Naive thymus-derived CD8-positive, alpha-beta T cell (primary cell): ENCODE data around the gene LEFTY2. TPM values are rescaled to one million over a fixed set of nuclear protein-coding genes. Genes with fewer than 3 reads are reported as not detected.

ENCODE experiments used
- ATAC-seq, 2 donors: fragments of 150-1000 bp; cut with Tn5 transposase in 1 of 2; sonication (Bioruptor Pico), chemical (Tn5 transposase) in 1 of 2; 1 replicate in 1 of 2; 2 replicates in 1 of 2; pipeline ENCODE4 v1.10.0; 2021; ENCODE audit warnings: mild to moderate bottlenecking in 2 of 2, moderate library complexity in 2 of 2
- POLR2A ChIA-PET: fragments of 350-600 bp; sonication (Branson Sonifier 250); formaldehyde crosslinking; loops from one replicate; lab custom pipeline; 2021; ENCODE audit warnings: antibody characterized with exemption; lab: Charles Lee
- DNase-seq, 10 donors: peaks; one replicate each; pipeline versions ENCODE4 v3.0.0 to v3.0.0-alpha.2; 2020 to 2022
- H3K27ac Mint-ChIP-seq, 10 donors: one replicate each; pipeline ENCODE4 v1.8.0; 2020 to 2022; ENCODE audit warnings: mild to moderate bottlenecking in 10 of 10, mixed read lengths in 10 of 10, moderate library complexity in 4 of 10, inconsistent platforms in 1 of 10
- H3K27me3 Mint-ChIP-seq, 5 donors: one replicate each; pipeline ENCODE4 v1.8.0; 2021 to 2022; ENCODE audit warnings: mixed read lengths in 5 of 5
- H3K36me3 Mint-ChIP-seq, 3 donors: one replicate each; pipeline ENCODE4 v1.8.0; 2020 to 2022; ENCODE audit warnings: mixed read lengths in 3 of 3, mild to moderate bottlenecking in 2 of 3, inconsistent platforms in 1 of 3
- H3K4me1 Mint-ChIP-seq, 4 donors: one replicate each; pipeline ENCODE4 v1.8.0; 2021 to 2022; ENCODE audit warnings: mixed read lengths in 4 of 4
- H3K4me3 Mint-ChIP-seq, 10 donors: one replicate each; pipeline ENCODE4 v1.8.0; 2020 to 2022; ENCODE audit warnings: mild to moderate bottlenecking in 10 of 10, mixed read lengths in 10 of 10, moderate library complexity in 6 of 10, inconsistent platforms in 1 of 10
- H3K9me3 Mint-ChIP-seq, 9 donors: one replicate each; pipeline ENCODE4 v1.8.0; 2020 to 2022; ENCODE audit warnings: mixed read lengths in 9 of 9, mild to moderate bottlenecking in 3 of 9, inconsistent platforms in 1 of 9, moderate library complexity in 1 of 9
- polyA plus RNA-seq, 3 donors: library from polyadenylated mRNA; unstranded; fragments of 300-500 nt; fragmentation: Illumina TruSeq; gene quantifications; one replicate each; pipeline ENCODE4 v1.2.3, GENCODE V29; 2021
- total RNA-seq, 8 experiments: library from RNA in 2 of 8; stranded (reverse) in 2 of 8; gene quantifications; one replicate each; pipeline ENCODE4 v1.2.3 and lab custom pipeline; 2021 to 2026

The LEFTY2 gene
- total and polyA plus RNA-seq, 5 experiments from 2014 or later = 0.19 to 0.75 (median 0.64) TPM; not detected in 2

- H3K4me1 Mint-ChIP-seq = peaks cover 25 to 56% (median 39%) of the 10 kb centered on the region in 4 donors
- POLR2A ChIA-PET = interaction anchor here (0.6 to 11.5 kb wide), 13 partner anchors 11 to 134 kb away, joined by 3 to 180 read pairs (median 5); partner anchors contain the start of genes EPHX1, PYCR2, SRP9 and TMEM63A
- no peaks in the 10 kb centered on the region for H3K9me3 Mint-ChIP-seq
Measured at GRCh38 chr1:225911191-225912130, 29.6 kb downstream of the LEFTY2 start.

DNA sequence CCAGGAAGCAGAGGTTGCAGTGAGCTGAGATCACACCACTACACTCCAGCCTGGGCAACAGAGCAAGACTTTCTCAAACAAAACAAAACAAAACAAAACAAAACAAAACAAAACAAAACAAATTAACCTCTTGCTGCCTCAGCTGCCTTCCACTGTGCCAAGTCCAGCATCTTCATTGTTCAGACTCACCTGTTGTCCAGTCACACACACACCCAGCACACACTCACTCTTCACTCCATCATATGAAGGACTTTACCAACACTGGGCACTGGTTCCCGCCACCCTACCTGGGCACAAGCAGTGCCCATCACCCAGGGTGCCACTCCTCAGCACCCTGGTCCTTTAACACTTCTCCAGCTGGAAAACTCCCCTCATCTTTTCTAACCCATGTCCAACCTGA, 31.5 kb downstream of the LEFTY2 start:
- DNase-seq (no peak), ATAC-seq (no peak)
- peak overlapping the region; percentile 38 to 84 (median 75) for H3K27ac Mint-ChIP-seq
- H3K36me3 Mint-ChIP-seq = peaks cover 0 to 3% (median 2%) of the 10 kb centered on the region in 3 donors
- peak overlapping the region in 7 of 10 donors; percentile 24 to 65 (median 52) for H3K4me3 Mint-ChIP-seq
- POLR2A ChIA-PET = interaction anchor here (1.0 to 11.5 kb wide), 7 partner anchors 10 to 442 kb away, joined by 4 to 180 read pairs (median 11); partner anchors contain the start of genes PYCR2, SRP9 and TMEM63A
- no peaks in the 10 kb centered on the region for H3K9me3 Mint-ChIP-seq
- peaks cover 29 to 63% (median 43%) of the 10 kb centered on the region in 4 donors for H3K4me1 Mint-ChIP-seq
- H3K27me3 Mint-ChIP-seq = no peaks in the 10 kb centered on the region

More at GRCh38 chr1:225911191-225912130, 29.6 kb downstream of the LEFTY2 start:
- ATAC-seq (peak; percentile 94 to 96), DNase-seq (peak; percentile 51 to 85 (median 76))
- Mint-ChIP-seq H3K27me3 (no peaks in the 10 kb centered on the region), H3K27ac (peak overlapping the region in 9 of 10 donors; percentile 19 to 84 (median 73)), H3K4me3 (peak overlapping the region in 5 of 10 donors; percentile 14 to 62 (median 25)), H3K36me3 (peaks cover 0 to 8% (median 3%) of the 10 kb centered on the region in 3 donors)

GRCh38 chr1:225908773-225909172, 32.2 kb downstream of the LEFTY2 start:
- POLR2A ChIA-PET = interaction anchor here (0.6 to 11.5 kb wide), 7 partner anchors 11 to 131 kb away, joined by 3 to 180 read pairs (median 7); partner anchors contain the start of genes EPHX1, PYCR2, SRP9 and TMEM63A
- Mint-ChIP-seq H3K27me3 (no peaks in the 10 kb centered on the region), H3K4me3 (peak overlapping the region in 1 of 10 donors; percentile 5), H3K4me1 (peaks cover 31 to 66% (median 45%) of the 10 kb centered on the region in 4 donors), H3K36me3 (peaks cover 0 to 3% (median 2%) of the 10 kb centered on the region in 3 donors), H3K9me3 (no peaks in the 10 kb centered on the region), H3K27ac (peak overlapping the region in 7 of 10 donors; percentile 18 to 70 (median 32))
- DNase-seq (no peak), ATAC-seq (no peak)

GRCh38 chr1:225908013-225908640, 32.9 kb downstream of the LEFTY2 start:
- ATAC-seq = no peak
- H3K4me1 Mint-ChIP-seq = peaks cover 34 to 68% (median 47%) of the 10 kb centered on the region in 4 donors
- DNase-seq = no peak
- H3K9me3 Mint-ChIP-seq = no peaks in the 10 kb centered on the region
- H3K36me3 Mint-ChIP-seq = peaks cover 0 to 3% (median 2%) of the 10 kb centered on the region in 3 donors
- H3K27me3 Mint-ChIP-seq = no peaks in the 10 kb centered on the region
- no peak overlapping the region for H3K4me3 Mint-ChIP-seq
- peak overlapping the region in 7 of 10 donors; percentile 18 to 71 (median 55) for H3K27ac Mint-ChIP-seq
- POLR2A ChIA-PET = interaction anchor here (0.6 to 11.5 kb wide), 6 partner anchors 10 to 131 kb away, joined by 3 to 180 read pairs (median 7); partner anchors contain the start of genes EPHX1, SRP9 and TMEM63A

- no peaks in the 10 kb centered on the region for H3K36me3 Mint-ChIP-seq
- H3K27me3 Mint-ChIP-seq = no peaks in the 10 kb centered on the region
- H3K4me3 Mint-ChIP-seq = no peak overlapping the region
- ATAC-seq (no peak), DNase-seq (no peak)
- no peaks in the 10 kb centered on the region for H3K9me3 Mint-ChIP-seq
- POLR2A ChIA-PET = interaction anchor here (8.4 to 11.5 kb wide), 2 partner anchors 10 to 27 kb away, joined by 77 to 180 read pairs; partner anchors contain the start of gene TMEM63A
- peak overlapping the region in 3 of 10 donors; percentile 37 to 92 (median 70) for H3K27ac Mint-ChIP-seq
- H3K4me1 Mint-ChIP-seq = peaks cover 34 to 65% (median 47%) of the 10 kb centered on the region in 4 donors
Measured at GRCh38 chr1:225907341-225907740, 33.7 kb downstream of the LEFTY2 start.

GRCh38 chr1:225906467-225906866, 34.6 kb downstream of the LEFTY2 start:
- Mint-ChIP-seq H3K9me3 (no peaks in the 10 kb centered on the region), H3K4me1 (peaks cover 34 to 60% (median 42%) of the 10 kb centered on the region in 4 donors), H3K27me3 (no peaks in the 10 kb centered on the region), H3K4me3 (no peak overlapping the region), H3K27ac (peak overlapping the region in 7 of 10 donors; percentile 24 to 94 (median 75)), H3K36me3 (no peaks in the 10 kb centered on the region)
- POLR2A ChIA-PET = interaction anchor here (0.6 to 11.5 kb wide), 6 partner anchors 9 to 439 kb away, joined by 3 to 180 read pairs (median 4); partner anchors contain the start of genes SRP9 and TMEM63A
- ATAC-seq (no peak), DNase-seq (no peak)

DNA sequence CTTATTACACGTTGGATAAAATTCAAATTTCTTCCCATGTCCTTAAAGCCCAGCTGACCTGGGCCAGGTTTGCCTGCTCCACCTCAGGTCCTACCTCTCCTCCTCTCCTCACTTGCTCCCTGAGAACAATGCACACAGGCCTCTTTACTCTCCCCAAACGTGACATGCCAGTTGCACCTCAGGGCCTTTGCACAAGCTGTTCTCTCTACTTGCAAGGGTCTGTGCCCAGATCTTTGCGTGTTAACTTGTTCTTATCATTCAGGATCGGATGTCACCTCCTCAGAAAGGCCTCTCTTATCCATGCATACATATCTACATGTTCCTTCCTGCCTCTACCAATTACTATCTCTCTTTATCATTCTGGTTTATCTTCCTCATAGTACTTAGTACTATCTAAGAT, 37.4 kb downstream of the LEFTY2 start:
- peak overlapping the region in 9 of 10 donors; percentile 10 to 87 (median 63) for H3K27ac Mint-ChIP-seq

DNA sequence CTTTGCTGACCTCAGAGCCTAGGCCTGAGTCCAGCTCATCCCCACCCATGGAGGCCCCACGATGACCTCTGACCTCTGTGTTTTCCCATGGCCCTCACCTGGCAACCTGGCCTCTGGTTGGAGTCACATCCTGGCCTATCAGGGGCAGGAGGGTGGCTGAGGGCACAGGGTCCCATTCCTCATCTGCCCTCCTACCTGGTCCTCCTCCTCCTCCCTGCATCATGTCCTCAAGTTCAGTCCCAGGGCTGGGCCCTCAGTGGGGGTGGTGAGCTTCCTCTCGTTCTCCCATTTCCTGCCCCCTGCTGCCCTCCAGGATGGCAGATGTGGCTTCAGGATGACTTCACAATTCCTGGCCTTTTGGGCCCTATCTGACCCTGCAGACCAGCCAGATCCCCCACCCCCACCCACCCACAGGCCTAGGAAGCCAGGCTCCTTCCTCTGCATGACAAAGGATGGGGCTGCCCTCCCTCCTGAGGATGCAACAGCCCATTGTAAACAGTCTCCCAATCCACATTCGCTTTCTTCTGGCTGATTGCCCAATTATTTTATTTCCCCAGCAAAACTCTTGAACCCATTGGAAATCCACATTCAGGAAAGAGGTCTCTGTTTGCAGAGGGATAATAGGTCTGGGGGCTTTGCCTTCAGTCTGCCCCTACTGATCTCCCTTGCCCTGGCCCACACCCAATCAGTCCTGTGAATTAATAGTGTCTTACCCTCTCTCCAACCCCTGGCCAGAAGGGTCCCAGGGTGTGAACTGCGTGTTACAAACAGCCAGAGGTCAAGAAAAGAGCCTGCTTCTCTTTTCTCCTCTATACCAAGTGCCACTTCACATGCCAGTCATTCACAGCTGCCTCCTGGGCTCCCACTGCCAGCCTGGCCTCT, 41.7 kb downstream of the LEFTY2 start:
- Mint-ChIP-seq H3K27me3 (no peaks in the 10 kb centered on the region), H3K4me3 (peak overlapping the region in 5 of 10 donors; percentile 23 to 76 (median 53)), H3K27ac (peak overlapping the region; percentile 94 to 100 (median 97)), H3K9me3 (no peaks in the 10 kb centered on the region), H3K36me3 (no peaks in the 10 kb centered on the region), H3K4me1 (peaks cover 32 to 63% (median 57%) of the 10 kb centered on the region in 4 donors)
- ATAC-seq (no peak), DNase-seq (no peak)
- POLR2A ChIA-PET = interaction anchor here (0.9 to 15.1 kb wide), 12 partner anchors 9 to 431 kb away, joined by 3 to 526 read pairs (median 22); partner anchors contain the start of genes LEFTY1, PYCR2, SDE2 and SRP9

More for the DNA sequence above, 37.4 kb downstream of the LEFTY2 start:
- Mint-ChIP-seq H3K36me3 (no peaks in the 10 kb centered on the region), H3K9me3 (no peaks in the 10 kb centered on the region), H3K27me3 (no peaks in the 10 kb centered on the region), H3K4me3 (no peak overlapping the region), H3K4me1 (peaks cover 27 to 54% (median 39%) of the 10 kb centered on the region in 4 donors)
- DNase-seq = no peak
- POLR2A ChIA-PET = interaction anchor here (0.8 to 11.5 kb wide), 5 partner anchors 14 to 96 kb away, joined by 3 to 180 read pairs (median 3); partner anchors contain the start of genes PYCR2, SDE2 and TMEM63A
- ATAC-seq = no peak

DNA sequence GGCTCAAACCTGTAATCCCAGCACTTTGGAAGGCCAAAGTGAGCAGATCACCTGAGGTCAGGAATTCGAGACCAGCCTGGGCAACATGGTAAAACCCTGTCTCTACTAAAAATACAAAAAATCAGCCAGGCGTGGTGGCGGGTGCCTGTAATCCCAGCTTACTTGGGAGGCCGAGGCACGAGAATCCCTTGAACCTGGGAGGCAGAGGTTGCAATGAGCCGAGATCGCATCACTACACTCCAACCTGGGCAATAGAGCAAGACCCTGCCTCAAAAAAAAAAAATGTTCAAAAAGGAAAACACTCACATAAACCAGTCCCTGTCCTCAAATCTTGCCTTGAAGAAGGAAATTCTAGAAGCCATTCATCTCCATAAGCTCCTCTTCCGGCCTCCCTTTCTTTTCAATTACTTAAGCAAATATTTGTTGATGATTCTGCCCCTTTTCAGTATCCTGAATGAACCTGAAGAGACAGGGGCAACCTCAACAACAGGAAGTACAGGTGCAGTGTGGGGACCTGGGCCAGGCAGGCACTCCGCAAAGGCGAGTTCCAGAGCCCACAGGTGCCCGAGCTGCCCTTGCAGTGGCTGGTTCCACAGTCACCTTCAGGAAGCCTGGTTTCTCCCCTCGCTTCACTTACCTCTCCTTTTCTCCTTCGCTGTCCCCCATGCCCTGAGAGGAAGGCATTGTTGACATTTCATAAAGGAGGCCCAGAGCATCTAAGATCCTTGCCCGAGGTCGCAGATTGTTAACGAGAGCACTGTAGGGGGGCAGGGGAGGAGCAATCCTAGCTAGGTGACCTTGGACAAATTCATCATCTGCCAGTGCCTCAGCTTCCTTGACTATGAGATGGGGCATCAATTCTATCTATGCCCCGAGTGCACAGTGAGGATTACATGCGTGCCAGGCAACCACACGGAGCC, 43.2 kb downstream of the LEFTY2 start:
- Mint-ChIP-seq H3K4me1 (peaks cover 27 to 64% (median 60%) of the 10 kb centered on the region in 4 donors), H3K27me3 (no peaks in the 10 kb centered on the region), H3K4me3 (peak overlapping the region; percentile 59 to 89 (median 82)), H3K27ac (peak overlapping the region; percentile 94 to 100 (median 97)), H3K36me3 (no peaks in the 10 kb centered on the region), H3K9me3 (no peaks in the 10 kb centered on the region)
- DNase-seq (peak; percentile 21 to 81 (median 60)), ATAC-seq (peak; percentile 68)
- POLR2A ChIA-PET = interaction anchor here (0.5 to 15.1 kb wide), 23 partner anchors 9 to 508 kb away, joined by 3 to 526 read pairs (median 10); partner anchors contain the start of genes H3-3A, LEFTY1, LEFTY2 and PYCR2
